ENCODE data around the gene GXYLT1.

- TF ChIP-seq CTCF (IDR thresholded peaks at IDR 0.05) (no peak), POLR2A (IDR thresholded peaks at IDR 0.05) (no peak)
These were observed 105.5 kb downstream of the GXYLT1 start for GRCh38 chr12:42039176-42039575.

Data from testis (tissue), 2 donors.